ENCODE results near the gene RNU1-3. TPM values are rescaled to one million over a fixed set of nuclear protein-coding genes. Genes with fewer than 3 reads are reported as not detected.
"Not testable (repeated sequence)": the region's sequence is repeated elsewhere in the genome, so short reads cannot be mapped to it uniquely, and the experiment has no call there.

Gene RNU1-3
- total RNA-seq, 2 donors from 2014 or later: 1,100 to 1,278 TPM

DNA sequence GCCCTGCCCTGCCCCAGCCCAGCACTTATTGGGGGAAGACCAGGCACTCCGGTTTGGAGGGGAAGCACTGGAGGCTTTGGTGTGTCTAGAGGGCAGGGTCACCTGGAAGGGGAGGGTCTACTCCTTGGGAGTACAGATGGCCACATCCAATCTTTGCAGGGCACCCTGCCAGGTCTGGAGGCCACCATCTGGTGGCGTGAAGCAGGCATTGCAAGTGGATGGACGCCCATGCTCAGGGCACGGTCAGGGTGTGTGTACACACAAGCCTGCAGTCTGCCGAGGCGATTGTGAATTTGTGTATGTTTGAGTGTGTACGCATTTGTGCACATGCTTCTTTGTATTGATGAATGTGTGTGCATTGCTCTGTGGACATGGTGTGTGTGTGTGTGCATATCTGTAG lies 36.4 kb upstream of the RNU1-3 start:
- not testable (repeated sequence) for H3K9me3 Mint-ChIP-seq; H3K4me1 Mint-ChIP-seq (ENCODE audit: low read depth); H3K36me3 Mint-ChIP-seq (ENCODE audit: insufficient read depth in 2 of 2); H3K27me3 Mint-ChIP-seq (ENCODE audit: low read depth); DNase-seq; H3K4me3 Mint-ChIP-seq; H3K27ac Mint-ChIP-seq
- peak; percentile 33 to 46 for ATAC-seq (replicated peaks in 1 of 2)

DNA sequence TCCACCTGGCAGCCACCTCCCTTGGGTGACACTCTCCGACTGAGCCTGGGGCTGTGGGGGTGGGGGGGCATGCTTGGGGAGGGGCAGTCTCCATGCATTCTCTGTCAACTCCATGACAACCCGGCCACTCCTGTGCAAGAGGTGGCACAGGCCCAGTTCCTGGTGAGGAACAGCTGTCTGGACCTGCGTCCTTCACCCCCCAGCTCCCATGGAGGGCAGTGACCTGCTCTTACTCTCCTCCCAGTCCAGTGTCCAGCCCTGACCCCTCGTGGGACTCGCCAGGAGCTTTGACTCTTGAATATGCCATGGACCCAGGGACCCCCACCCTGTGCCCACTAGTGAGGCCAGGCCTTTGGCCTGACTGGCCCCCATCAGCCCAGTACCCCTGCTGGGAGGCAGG lies 35.5 kb upstream of the RNU1-3 start:
- not testable (repeated sequence) for H3K36me3 Mint-ChIP-seq (ENCODE audit: insufficient read depth in 2 of 2); DNase-seq; H3K4me3 Mint-ChIP-seq; H3K27me3 Mint-ChIP-seq (ENCODE audit: low read depth); H3K4me1 Mint-ChIP-seq (ENCODE audit: low read depth); H3K27ac Mint-ChIP-seq; ATAC-seq (replicated peaks in 1 of 2); H3K9me3 Mint-ChIP-seq

DNA sequence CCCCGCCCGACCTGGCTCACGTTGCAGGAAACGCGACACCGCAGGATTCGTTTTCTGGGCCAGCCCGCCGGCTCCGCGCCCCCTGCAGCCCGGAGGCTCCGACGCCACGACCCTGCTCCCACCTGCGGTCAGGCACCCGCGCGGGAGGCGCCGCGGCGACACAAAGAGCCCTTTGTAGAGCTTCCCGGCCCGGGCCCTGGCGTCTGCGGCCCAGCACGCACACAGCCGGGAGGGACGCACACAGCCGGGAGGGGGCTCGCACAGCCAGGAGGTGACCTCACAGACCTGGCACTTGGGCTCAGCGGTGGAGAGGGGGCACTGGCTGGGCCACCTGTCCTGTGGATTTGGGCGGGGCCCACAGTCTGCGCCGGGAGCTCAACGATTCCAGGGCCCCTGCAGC lies 34.4 kb upstream of the RNU1-3 start:
- DNase-seq; H3K27ac Mint-ChIP-seq; H3K27me3 Mint-ChIP-seq (ENCODE audit: low read depth); H3K9me3 Mint-ChIP-seq; H3K36me3 Mint-ChIP-seq (ENCODE audit: insufficient read depth in 2 of 2); H3K4me1 Mint-ChIP-seq (ENCODE audit: low read depth); H3K4me3 Mint-ChIP-seq: not testable (repeated sequence)
- ATAC-seq (replicated peaks in 1 of 2): peak in 1 of 2 donors; percentile 6

DNA sequence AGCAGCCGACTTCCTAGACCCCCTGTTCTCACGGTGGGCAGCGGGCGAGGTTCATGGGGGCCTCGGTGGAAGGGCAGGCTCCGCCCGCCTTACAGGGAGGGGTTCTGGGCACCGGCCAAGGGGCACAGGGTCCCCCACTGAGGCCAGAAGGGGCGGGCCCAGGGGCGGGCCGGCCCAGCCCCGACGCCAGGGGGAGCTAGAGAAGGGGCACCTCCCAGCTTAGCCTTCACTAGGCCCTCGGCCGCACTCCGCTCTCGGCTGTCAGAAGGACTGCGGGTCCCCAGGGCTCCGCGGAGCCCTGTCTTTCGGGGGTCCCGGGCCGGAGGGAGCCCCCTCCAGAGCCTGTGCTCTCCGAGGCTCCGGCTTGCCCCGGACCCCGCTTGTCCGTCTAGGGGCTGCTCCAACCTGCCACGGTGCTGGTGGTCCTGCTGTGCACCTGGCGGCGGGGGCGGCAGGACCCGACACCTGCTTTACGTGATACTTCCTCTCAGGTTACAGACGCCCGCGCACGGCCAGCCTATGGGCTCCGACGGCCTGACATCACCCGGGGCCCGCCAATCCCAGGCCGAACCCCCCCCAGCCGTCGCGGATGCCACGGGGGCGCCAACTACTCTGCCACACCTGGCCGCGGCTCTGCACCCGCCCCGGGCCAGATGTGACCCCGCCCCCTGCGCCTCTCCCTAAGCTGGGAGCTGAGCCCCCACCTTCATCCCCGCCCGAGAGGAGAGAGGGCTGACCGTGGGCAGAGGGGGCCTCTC lies 33.6 kb upstream of the RNU1-3 start:
- peak; percentile 35 to 44 for ATAC-seq (replicated peaks in 1 of 2)
- H3K4me1 Mint-ChIP-seq (ENCODE audit: low read depth); H3K27ac Mint-ChIP-seq; H3K27me3 Mint-ChIP-seq (ENCODE audit: low read depth); H3K9me3 Mint-ChIP-seq; DNase-seq; H3K4me3 Mint-ChIP-seq; H3K36me3 Mint-ChIP-seq (ENCODE audit: insufficient read depth in 2 of 2): not testable (repeated sequence)

DNA sequence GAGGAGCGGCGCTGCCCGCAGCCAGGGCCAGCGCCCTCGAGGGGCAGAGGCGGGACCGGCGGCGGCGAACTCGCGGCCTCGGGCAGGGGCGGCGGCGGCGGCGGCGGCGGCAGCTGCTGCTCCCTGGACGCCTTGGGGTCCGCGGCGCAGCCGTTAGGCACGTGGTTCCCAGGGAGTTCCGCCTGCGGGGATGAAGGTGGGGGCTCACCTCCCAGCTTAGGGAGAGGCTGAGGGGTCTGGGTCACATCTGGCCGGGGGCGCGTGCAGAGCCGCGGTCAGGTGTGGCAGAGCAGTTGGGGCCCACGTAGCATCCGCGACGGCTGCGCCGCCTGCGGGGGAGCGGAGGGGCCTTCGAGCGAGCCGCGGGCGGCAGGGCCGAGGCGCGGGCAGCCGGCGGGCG lies 32.7 kb upstream of the RNU1-3 start:
- not testable (repeated sequence) for H3K4me3 Mint-ChIP-seq; DNase-seq; ATAC-seq (replicated peaks in 1 of 2)

DNA sequence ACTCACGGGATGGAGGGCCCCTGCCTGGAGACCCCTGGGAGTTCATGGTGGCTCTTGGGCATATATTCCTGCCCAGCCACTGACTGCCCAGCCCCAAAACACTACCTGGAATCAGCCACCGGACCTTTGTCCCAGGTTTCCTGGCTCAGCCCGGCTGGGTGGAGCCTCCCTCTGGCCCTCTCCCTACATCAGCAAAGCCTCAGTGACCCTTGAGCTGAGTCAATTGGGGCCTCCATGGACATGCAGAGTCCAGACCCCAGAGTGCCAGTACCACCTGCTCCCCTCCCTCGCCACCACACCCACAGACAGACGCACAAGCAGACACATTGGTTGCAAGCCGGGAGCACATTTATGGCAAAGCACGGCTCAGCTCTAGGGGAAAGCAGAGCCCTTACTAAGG lies 30.4 kb upstream of the RNU1-3 start:
- not testable (repeated sequence) for H3K4me3 Mint-ChIP-seq; H3K27ac Mint-ChIP-seq; ATAC-seq (replicated peaks in 1 of 2); DNase-seq; H3K36me3 Mint-ChIP-seq (ENCODE audit: insufficient read depth in 2 of 2); H3K9me3 Mint-ChIP-seq; H3K4me1 Mint-ChIP-seq (ENCODE audit: low read depth); H3K27me3 Mint-ChIP-seq (ENCODE audit: low read depth)

More for the DNA sequence above, 32.7 kb upstream of the RNU1-3 start:
- not testable (repeated sequence) for H3K36me3 Mint-ChIP-seq (ENCODE audit: insufficient read depth in 2 of 2); H3K9me3 Mint-ChIP-seq; H3K27ac Mint-ChIP-seq; H3K4me1 Mint-ChIP-seq (ENCODE audit: low read depth); H3K27me3 Mint-ChIP-seq (ENCODE audit: low read depth)

DNA sequence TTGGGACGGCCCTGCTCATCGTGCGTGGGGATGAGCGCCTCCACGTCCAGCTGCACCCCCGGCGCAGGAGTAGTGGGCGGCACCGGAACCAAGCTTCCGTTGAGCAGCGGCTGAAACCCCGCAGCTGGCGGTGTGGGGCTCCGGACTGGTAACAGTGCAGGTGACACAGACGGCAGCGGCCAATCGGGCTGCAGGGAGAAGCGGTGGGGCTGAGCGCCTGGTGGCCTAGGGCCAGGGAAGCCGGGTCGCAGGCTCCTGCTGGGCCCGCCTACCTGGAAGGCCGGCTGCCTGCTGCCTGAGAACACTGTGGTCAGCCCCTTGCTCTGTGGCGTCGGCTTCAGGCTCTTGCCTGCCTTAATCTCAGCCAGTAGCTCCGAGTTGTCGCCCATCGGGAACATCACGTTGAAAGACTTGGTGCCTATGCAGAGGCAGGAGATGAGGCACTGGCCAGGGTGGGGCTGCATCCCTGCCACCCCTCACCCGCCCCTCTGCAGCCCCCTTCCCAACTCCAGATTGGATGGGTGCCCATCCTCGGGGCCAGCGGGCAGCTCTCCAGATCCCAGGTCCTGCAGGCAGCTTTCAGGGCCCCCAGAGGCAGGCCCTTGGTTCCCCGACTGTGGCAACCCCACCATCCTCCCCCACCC lies 29.9 kb upstream of the RNU1-3 start:
- H3K4me3 Mint-ChIP-seq; H3K9me3 Mint-ChIP-seq; H3K27me3 Mint-ChIP-seq (ENCODE audit: low read depth); H3K36me3 Mint-ChIP-seq (ENCODE audit: insufficient read depth in 2 of 2); DNase-seq; ATAC-seq (replicated peaks in 1 of 2); H3K27ac Mint-ChIP-seq; H3K4me1 Mint-ChIP-seq (ENCODE audit: low read depth): not testable (repeated sequence)

DNA sequence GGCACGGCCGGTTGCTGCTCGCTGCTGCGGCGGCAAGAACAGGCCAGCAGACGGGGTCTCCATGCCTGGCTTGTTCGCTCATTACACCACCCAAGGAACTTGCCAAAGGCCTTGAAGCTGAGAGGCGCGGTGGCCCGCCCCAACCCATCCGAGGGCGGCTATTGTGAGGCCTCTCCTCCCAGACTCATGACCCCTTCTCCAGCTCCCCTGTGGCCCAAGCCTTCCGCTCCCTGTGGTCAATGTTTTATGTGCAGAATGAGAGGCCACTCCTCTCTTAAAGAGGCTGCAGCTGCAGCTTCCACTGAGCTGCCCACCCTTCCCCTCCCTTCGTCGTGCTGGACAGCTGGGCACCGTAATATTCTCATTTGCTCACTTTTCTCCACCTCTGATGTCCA lies 27.6 kb upstream of the RNU1-3 start:
- not testable (repeated sequence) for H3K9me3 Mint-ChIP-seq; DNase-seq; H3K36me3 Mint-ChIP-seq (ENCODE audit: insufficient read depth in 2 of 2); H3K27me3 Mint-ChIP-seq (ENCODE audit: low read depth); H3K27ac Mint-ChIP-seq; H3K4me1 Mint-ChIP-seq (ENCODE audit: low read depth); H3K4me3 Mint-ChIP-seq; ATAC-seq (replicated peaks in 1 of 2)

DNA sequence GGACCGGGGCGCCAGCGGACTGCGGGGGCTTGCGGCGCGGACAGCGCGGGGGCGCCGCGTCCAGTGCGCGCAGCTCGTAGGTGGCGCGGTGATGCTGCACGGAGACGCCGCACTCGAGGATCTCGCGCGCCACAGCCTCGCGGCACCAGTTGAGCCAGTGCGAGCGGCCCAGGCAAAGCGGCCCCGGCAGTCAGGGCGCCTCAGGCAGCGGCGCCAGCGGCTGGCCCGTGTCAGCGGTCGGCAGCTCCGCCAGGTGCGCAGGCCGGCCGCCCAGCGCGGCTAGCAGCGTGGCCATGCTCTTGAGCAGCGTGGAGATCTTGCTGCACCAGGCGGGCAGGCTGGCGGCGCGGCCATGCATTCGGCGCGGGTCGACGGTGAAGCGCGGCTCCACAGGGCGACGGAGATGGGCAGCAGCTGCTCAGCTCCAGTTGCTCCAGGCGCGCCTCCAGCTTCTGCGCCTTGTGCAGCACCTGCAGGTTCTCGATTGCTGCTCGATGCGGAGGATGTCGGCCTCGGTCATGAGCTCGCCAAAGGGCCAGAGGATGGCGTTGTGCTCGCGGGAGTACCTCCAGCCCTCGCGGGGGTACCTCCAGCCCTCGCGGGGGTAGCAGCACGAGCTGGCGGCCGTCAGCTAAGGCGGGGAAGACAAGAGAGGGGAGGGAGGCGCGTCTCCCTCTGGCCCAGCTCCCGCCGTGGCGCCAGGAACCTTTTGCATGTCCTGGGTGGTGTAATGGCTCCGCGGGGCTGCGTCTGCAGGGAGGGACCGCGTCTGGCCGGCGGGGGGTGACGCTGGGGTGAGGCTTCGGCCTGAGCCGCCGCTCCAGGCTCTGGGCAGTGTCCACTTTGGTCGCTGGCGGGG lies 26.9 kb upstream of the RNU1-3 start:
- H3K27me3 Mint-ChIP-seq (ENCODE audit: low read depth); H3K4me3 Mint-ChIP-seq; H3K4me1 Mint-ChIP-seq (ENCODE audit: low read depth); H3K27ac Mint-ChIP-seq; H3K9me3 Mint-ChIP-seq; H3K36me3 Mint-ChIP-seq (ENCODE audit: insufficient read depth in 2 of 2); DNase-seq: not testable (repeated sequence)
- peak; percentile 17 to 21 for ATAC-seq (replicated peaks in 1 of 2)

DNA sequence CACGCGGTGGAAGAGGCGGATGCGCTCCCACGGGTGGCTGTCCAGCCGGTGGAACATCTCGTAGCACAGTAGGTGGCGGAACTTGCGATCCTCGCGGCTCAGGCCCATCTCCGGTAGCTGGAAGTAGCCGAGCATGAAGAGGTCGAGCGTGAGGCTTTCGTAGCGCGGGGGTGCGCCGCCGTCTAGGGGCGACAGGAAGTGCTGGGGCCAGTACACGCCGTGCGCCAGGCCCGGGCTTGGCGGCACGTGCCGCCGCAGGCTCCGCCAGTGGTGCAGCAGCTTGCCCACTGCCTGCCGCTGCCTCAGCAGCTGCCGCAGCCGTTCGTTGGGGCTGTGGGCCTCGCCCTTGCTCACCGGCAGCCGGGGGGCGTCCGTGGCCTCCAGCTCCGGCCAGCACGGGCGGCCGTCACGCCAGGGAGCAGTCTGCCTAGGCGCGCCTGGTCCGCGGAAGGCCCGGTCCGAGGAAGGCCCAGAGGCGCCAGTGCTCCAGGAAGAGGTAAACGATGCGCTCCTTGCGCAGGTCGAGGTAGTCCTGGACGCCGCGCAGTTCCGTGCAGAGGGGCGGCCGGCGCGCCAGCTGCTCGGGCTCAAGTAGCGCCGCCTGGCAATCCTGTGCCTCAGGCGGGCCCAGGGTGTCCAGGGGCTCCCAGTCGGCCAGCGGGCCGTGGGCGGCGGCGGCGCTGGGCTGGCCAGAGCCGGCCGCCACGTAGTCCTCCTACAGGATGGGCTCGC lies 26.1 kb upstream of the RNU1-3 start:
- ATAC-seq (replicated peaks in 1 of 2): peak; percentile 30 to 35
- H3K4me1 Mint-ChIP-seq (ENCODE audit: low read depth); H3K4me3 Mint-ChIP-seq; DNase-seq; H3K9me3 Mint-ChIP-seq; H3K36me3 Mint-ChIP-seq (ENCODE audit: insufficient read depth in 2 of 2); H3K27me3 Mint-ChIP-seq (ENCODE audit: low read depth); H3K27ac Mint-ChIP-seq: not testable (repeated sequence)

DNA sequence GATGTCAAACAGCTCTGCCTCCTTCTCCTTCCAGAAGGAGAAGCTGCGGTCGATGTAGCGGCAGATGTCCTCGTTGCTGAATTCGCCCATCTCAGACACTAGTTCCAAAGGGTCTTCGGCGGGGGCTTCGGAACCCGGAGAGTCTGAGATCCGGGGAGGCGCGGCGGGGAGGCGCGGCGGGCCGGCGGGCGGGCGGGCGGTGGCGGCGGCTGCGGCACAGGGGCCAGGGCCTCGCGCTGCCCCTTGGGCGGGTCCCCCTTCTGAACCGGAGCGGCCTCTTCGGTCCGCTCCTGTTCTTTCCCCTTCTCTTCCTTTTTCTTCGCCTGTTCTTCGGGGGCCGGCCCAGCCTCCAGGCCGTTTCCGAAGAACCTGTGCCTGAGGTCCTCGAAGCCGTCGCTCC lies 25.5 kb upstream of the RNU1-3 start:
- not testable (repeated sequence) for ATAC-seq (replicated peaks in 1 of 2); H3K4me1 Mint-ChIP-seq (ENCODE audit: low read depth); H3K27ac Mint-ChIP-seq; H3K9me3 Mint-ChIP-seq; H3K36me3 Mint-ChIP-seq (ENCODE audit: insufficient read depth in 2 of 2); H3K27me3 Mint-ChIP-seq (ENCODE audit: low read depth); H3K4me3 Mint-ChIP-seq; DNase-seq

DNA sequence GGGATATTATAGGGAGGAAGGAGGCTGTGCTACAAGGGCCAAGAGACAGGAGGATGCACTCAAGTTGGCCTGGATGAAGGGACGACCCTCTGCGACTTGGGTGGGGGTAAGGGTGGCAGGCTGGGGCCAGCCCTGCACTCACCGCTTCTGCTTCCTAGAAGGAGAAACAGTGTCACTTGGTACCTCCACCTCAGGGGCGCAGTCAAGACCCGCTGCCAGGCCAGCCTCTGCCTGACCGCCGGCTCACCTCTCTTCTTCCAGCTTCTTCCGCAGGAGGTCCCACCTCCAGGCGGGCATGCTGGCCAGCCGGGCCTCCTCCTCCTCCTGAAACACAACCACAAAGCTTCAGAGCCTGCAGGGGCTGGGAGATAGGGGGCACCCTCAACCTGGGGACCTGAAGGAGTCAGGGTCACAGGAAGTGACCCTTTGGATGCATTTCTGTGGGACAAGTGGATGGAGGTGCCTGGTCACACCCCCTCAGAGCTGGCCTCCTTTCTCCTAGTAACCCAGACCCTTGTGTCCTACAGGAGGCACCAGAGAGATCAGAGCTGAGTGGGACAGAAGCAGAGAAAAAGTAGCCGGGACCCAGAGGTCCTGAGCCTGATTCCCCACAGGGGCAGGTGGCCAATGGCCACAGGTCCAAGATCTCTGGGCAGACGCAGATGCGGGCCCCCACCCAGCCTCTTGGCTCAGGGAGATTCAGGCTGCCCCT lies 24.4 kb upstream of the RNU1-3 start:
- H3K27ac Mint-ChIP-seq; H3K36me3 Mint-ChIP-seq (ENCODE audit: insufficient read depth in 2 of 2); DNase-seq; H3K4me1 Mint-ChIP-seq (ENCODE audit: low read depth); H3K9me3 Mint-ChIP-seq; H3K27me3 Mint-ChIP-seq (ENCODE audit: low read depth); H3K4me3 Mint-ChIP-seq; ATAC-seq (replicated peaks in 1 of 2): not testable (repeated sequence)

Data from activated T-cell treated with anti-CD3 and anti-CD28 coated beads, Interleukin-2, amount 50 U/mL, for 72 hours (primary cell).